SK-N-SH (cell line): Measurements from ENCODE around the gene CFAP69.

Source experiments
- CTCF ChIP-seq: fragments of 200-600 bp; sonication (generic); IDR thresholded peaks from 2 replicates; pipeline ENCODE4 v1.6.1; 2017; ENCODE audit warnings: antibody characterized with exemption, mild to moderate bottlenecking, moderate library complexity
- EP300 ChIP-seq, 2 experiments: IDR thresholded peaks; 2 replicates each; pipeline versions ENCODE4 v1.4.0 to v1.6.1; 2012; ENCODE audit warnings: borderline replicate concordance in 1 of 2, low read depth in 1 of 2, low read length in 1 of 2
- EZH2phosphoT487 ChIP-seq: fragments of 200-600 bp; sonication (generic); IDR thresholded peaks from 2 replicates; pipeline ENCODE4 v1.6.1; 2017; ENCODE audit warnings: low read depth, mixed run types, mild to moderate bottlenecking, antibody characterized with exemption, moderate library complexity, borderline replicate concordance
- RCOR1 ChIP-seq: fragments of 150-350 bp; IDR thresholded peaks from 2 replicates; pipeline ENCODE4 v1.6.1; 2017; ENCODE audit warnings: antibody characterized with exemption, low read length
- REST ChIP-seq: IDR thresholded peaks from 2 replicates; pipeline ENCODE4 v1.6.1; 2012; ENCODE audit warnings: mild to moderate bottlenecking, low read depth, low read length, moderate library complexity

DNA sequence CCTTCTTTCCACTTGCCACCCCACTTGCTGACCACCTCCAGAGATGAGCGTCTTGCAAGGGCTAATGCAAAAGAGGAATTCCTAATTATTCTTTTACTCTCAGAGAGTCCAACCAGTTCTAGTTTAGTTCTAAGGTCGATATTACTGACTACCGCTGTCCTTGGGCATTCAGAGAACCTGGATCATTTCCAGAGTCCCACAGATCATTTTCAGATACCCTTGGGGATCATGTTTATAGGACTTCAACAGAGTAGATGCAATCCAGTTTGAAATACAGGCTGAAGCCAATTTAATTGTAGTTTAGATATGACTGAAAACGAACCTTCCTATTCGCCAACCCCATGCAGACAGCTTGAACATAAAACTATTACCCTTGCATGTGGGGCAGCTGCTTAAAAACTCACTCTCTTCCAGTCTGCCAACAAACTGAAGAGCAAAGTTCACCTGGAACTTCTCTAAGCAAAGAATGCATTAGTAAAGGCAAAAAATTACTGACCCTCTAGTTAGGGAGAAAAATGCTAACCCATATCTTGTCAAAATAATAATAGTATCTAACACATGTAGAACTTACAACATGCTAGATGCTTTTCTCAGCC, 22.4 kb downstream of the CFAP69 start:
- TF ChIP-seq EP300 (IDR thresholded peaks at IDR 0.05; ENCODE audit: borderline replicate concordance in 1 of 2, low read depth in 1 of 2, low read length in 1 of 2) (no peak), RCOR1 (no peak), EZH2phosphoT487 (no peak), CTCF (no peak), REST (no peak)
